Erythroblast (primary cell): ENCODE results near the gene CTIF.

Experiments
- GATA1 ChIP-seq: IDR thresholded peaks from 2 replicates; pipeline ENCODE4 v1.6.1; 2011; ENCODE audit warnings: low read depth, mild to moderate bottlenecking, control low read depth, low read length, moderate library complexity
- POLR2A ChIP-seq: IDR thresholded peaks from 2 replicates; pipeline ENCODE4 v1.6.1; 2011; ENCODE audit warnings: mild to moderate bottlenecking, low read length

DNA sequence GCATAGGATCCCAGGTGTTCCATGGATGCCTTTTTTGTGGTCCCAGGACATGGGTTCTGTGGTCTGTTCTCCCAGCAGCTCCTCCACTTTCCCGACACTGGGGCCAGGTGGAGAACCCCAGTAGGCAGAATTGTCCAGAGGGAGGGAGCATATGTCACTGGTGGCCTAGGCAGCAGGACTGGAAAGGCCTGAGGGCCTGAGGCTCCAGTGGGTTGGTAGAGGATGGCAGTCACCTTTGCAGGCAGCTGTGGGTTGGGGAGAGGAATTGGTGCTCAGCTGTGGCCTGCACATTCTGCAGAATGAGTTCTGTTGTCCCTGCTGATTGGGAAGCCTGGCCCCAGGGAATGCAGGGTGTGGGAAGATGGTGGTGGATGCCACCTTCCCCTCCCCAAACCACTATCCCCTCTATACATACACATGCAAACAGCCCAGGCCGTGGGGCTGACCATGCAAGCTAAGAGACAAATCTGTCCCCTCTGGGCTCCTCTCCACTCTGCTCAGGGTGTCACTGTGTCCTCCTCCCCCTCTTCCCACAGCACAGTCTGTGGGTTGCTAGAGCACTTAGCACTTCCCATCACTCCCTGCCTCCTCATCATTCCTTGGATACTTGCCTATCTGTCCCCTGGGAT is 11.4 kb downstream of the CTIF start:
- TF ChIP-seq POLR2A = no peak
- no peak for TF ChIP-seq GATA1
